Osteocyte (in vitro differentiated cells): ENCODE measurements around the gene SH3BP5L. TPM values are rescaled to one million over a fixed set of nuclear protein-coding genes. Genes with fewer than 3 reads are reported as not detected.

Source experiments
- DNase-seq: peaks from one replicate; pipeline ENCODE4 v3.0.0; 2021; ENCODE audit warnings: mixed read lengths; ENCODE audit not compliant: unreplicated experiment; ENCODE audit errors: extremely low spot score
- H3K27ac Mint-ChIP-seq: one replicate; pipeline ENCODE4 v1.8.0; 2021; ENCODE audit warnings: mild to moderate bottlenecking, mixed read lengths; ENCODE audit not compliant: unreplicated experiment
- H3K27me3 Mint-ChIP-seq: one replicate; pipeline ENCODE4 v1.8.0; 2021; ENCODE audit warnings: mixed read lengths; ENCODE audit not compliant: unreplicated experiment
- H3K36me3 Mint-ChIP-seq: one replicate; pipeline ENCODE4 v1.8.0; 2021; ENCODE audit warnings: mixed read lengths; ENCODE audit not compliant: unreplicated experiment
- H3K4me1 Mint-ChIP-seq: one replicate; pipeline ENCODE4 v1.8.0; 2021; ENCODE audit warnings: mixed read lengths; ENCODE audit not compliant: unreplicated experiment
- H3K4me3 Mint-ChIP-seq: one replicate; pipeline ENCODE4 v1.8.0; 2021; ENCODE audit warnings: mild to moderate bottlenecking, moderate library complexity, mixed read lengths; ENCODE audit not compliant: unreplicated experiment
- H3K9me3 Mint-ChIP-seq: one replicate; pipeline ENCODE4 v1.8.0; 2021; ENCODE audit warnings: mixed read lengths; ENCODE audit not compliant: unreplicated experiment
- CTCF ChIP-seq: fragments of 200-600 bp; sonication (generic); IDR thresholded peaks from 2 replicates; pipeline ENCODE4 v1.5.0; 2021; ENCODE audit warnings: antibody characterized with exemption, mild to moderate bottlenecking, moderate library complexity
- total RNA-seq: library from RNA; stranded (reverse); gene quantifications from 2 replicates; pipeline ENCODE4 v1.2.1, GENCODE V29; 2021

The SH3BP5L gene
- total RNA-seq, 1 donor from 2014 or later, result 32.4 TPM

GRCh38 chr1:248818505-248819374 lies 7.0 kb downstream of the SH3BP5L start:
- Mint-ChIP-seq H3K4me1 (peaks cover 29% of the 10 kb centered on the region), H3K27me3 (no peaks in the 10 kb centered on the region), H3K27ac (no peak overlapping the region), H3K36me3 (peaks cover 36% of the 10 kb centered on the region), H3K4me3 (no peak overlapping the region), H3K9me3 (no peaks in the 10 kb centered on the region)
- DNase-seq, result no peak
- TF ChIP-seq CTCF, result no peak

GRCh38 chr1:248817065-248817464 lies 8.7 kb downstream of the SH3BP5L start:
- H3K27me3 Mint-ChIP-seq, result no peaks in the 10 kb centered on the region
- H3K9me3 Mint-ChIP-seq, result no peaks in the 10 kb centered on the region
- H3K4me3 Mint-ChIP-seq, result no peak overlapping the region
- no peak for TF ChIP-seq CTCF
- H3K4me1 Mint-ChIP-seq, result peaks cover 13% of the 10 kb centered on the region
- peaks cover 49% of the 10 kb centered on the region for H3K36me3 Mint-ChIP-seq
- no peak overlapping the region for H3K27ac Mint-ChIP-seq
- DNase-seq, result no peak

GRCh38 chr1:248816042-248816851 lies 9.5 kb downstream of the SH3BP5L start:
- Mint-ChIP-seq H3K4me3 (no peak overlapping the region), H3K36me3 (peaks cover 52% of the 10 kb centered on the region), H3K27me3 (no peaks in the 10 kb centered on the region), H3K27ac (no peak overlapping the region), H3K9me3 (no peaks in the 10 kb centered on the region), H3K4me1 (peaks cover 8% of the 10 kb centered on the region)
- no peak for DNase-seq
- TF ChIP-seq CTCF, result no peak

GRCh38 chr1:248815407-248816034 lies 10.2 kb downstream of the SH3BP5L start:
- peaks cover 54% of the 10 kb centered on the region for H3K36me3 Mint-ChIP-seq
- TF ChIP-seq CTCF, result no peak
- H3K4me1 Mint-ChIP-seq, result peaks cover 13% of the 10 kb centered on the region
- no peaks in the 10 kb centered on the region for H3K9me3 Mint-ChIP-seq
- DNase-seq, result peak; percentile 62
- H3K27ac Mint-ChIP-seq, result no peak overlapping the region
- no peaks in the 10 kb centered on the region for H3K27me3 Mint-ChIP-seq
- no peak overlapping the region for H3K4me3 Mint-ChIP-seq

- no peaks in the 10 kb centered on the region for H3K27me3 Mint-ChIP-seq
- TF ChIP-seq CTCF, result no peak
- no peak overlapping the region for H3K27ac Mint-ChIP-seq
- peak; percentile 59 for DNase-seq
- H3K9me3 Mint-ChIP-seq, result no peaks in the 10 kb centered on the region
- H3K36me3 Mint-ChIP-seq, result peaks cover 48% of the 10 kb centered on the region
- peaks cover 17% of the 10 kb centered on the region for H3K4me1 Mint-ChIP-seq
- no peak overlapping the region for H3K4me3 Mint-ChIP-seq
These were observed 11.4 kb downstream of the SH3BP5L start for GRCh38 chr1:248814351-248814750.
